Activated CD8-positive, alpha-beta T cell treated with anti-CD3 and anti-CD28 coated beads for 36 hours (primary cell): ENCODE results near the gene VEZT. TPM values are rescaled to one million over a fixed set of nuclear protein-coding genes. Genes with fewer than 3 reads are reported as not detected.

Experiments
- ATAC-seq: fragments of 200-7000 bp; cut with Tn5 transposase; one replicate; pipeline ENCODE4 v1.10.0; 2021; ENCODE audit warnings: mild to moderate bottlenecking, moderate library complexity
- CTCF ChIA-PET: fragments of 350-600 bp; sonication (Branson Sonifier 250); formaldehyde crosslinking; loops from one replicate; lab custom pipeline; 2021; ENCODE audit warnings: antibody characterized with exemption; lab: Charles Lee
- POLR2A ChIA-PET: fragments of 350-600 bp; sonication (Branson Sonifier 250); formaldehyde crosslinking; loops from one replicate; lab custom pipeline; 2021; ENCODE audit warnings: antibody characterized with exemption; lab: Charles Lee
- DNase-seq: peaks from one replicate; pipeline ENCODE4 v3.0.0-alpha.2; 2020
- H3K27ac Mint-ChIP-seq: one replicate; pipeline ENCODE4 v1.8.0; 2021; ENCODE audit warnings: mild to moderate bottlenecking, mixed read lengths
- H3K27me3 Mint-ChIP-seq: one replicate; pipeline ENCODE4 v1.8.0; 2021; ENCODE audit warnings: mixed read lengths
- H3K36me3 Mint-ChIP-seq: one replicate; pipeline ENCODE4 v1.8.0; 2021; ENCODE audit warnings: low read depth, mixed read lengths
- H3K4me1 Mint-ChIP-seq: one replicate; pipeline ENCODE4 v1.8.0; 2021; ENCODE audit warnings: low read depth, mixed read lengths
- H3K4me3 Mint-ChIP-seq: one replicate; pipeline ENCODE4 v1.8.0; 2021; ENCODE audit warnings: mild to moderate bottlenecking, moderate library complexity, mixed read lengths
- H3K9me3 Mint-ChIP-seq: one replicate; pipeline ENCODE4 v1.8.0; 2021; ENCODE audit warnings: mixed read lengths
- CTCF ChIP-seq: fragments of 200-600 bp; IDR thresholded peaks from one replicate; pipeline ENCODE4 v1.8.0; 2022; ENCODE audit warnings: antibody characterized with exemption, mild to moderate bottlenecking
- intact Hi-C: fragments of 100-400 bp; cut with micrococcal nuclease; formaldehyde crosslinking; loops from one replicate; pipeline ENCODE4 v1.10.0; 2022
- total RNA-seq, 2 experiments: library from RNA; stranded (reverse); gene quantifications; one replicate each; pipeline ENCODE4 v1.2.3, GENCODE V29; 2021

VEZT gene
- total RNA-seq, 2 experiments from 2014 or later = 46.9 to 51.7 TPM

GRCh38 chr12:95214466-95214865 is 3.1 kb upstream of the VEZT start:
- intact Hi-C loops = no loop called here
- H3K9me3 Mint-ChIP-seq = no peaks in the 10 kb centered on the region
- H3K36me3 Mint-ChIP-seq = peaks cover 3% of the 10 kb centered on the region
- ATAC-seq (no peak), DNase-seq (no peak)
- ChIA-PET POLR2A (no interaction called here), CTCF (no interaction called here)
- no peak overlapping the region for H3K27ac Mint-ChIP-seq
- H3K4me1 Mint-ChIP-seq = peaks cover 14% of the 10 kb centered on the region
- H3K4me3 Mint-ChIP-seq = no peak overlapping the region
- TF ChIP-seq CTCF = no peak
- H3K27me3 Mint-ChIP-seq = peaks cover 6% of the 10 kb centered on the region

- Mint-ChIP-seq H3K36me3 (peaks cover 7% of the 10 kb centered on the region), H3K9me3 (no peaks in the 10 kb centered on the region), H3K27me3 (peaks cover 6% of the 10 kb centered on the region), H3K27ac (no peak overlapping the region), H3K4me3 (peak overlapping the region; percentile 89), H3K4me1 (peaks cover 26% of the 10 kb centered on the region)
- ATAC-seq (no peak), DNase-seq (no peak)
- intact Hi-C loops = loop anchor here (5.0 kb wide), 1 partner anchor 256 kb away; the partner anchor contains the start of gene METAP2
- TF ChIP-seq CTCF = no peak
- CTCF ChIA-PET = interaction anchor here (3.0 kb wide), 1 partner anchor 99 kb away, joined by 10 read pairs; no protein-coding TSS in a partner anchor
- POLR2A ChIA-PET = no interaction called here
Observed at GRCh38 chr12:95215949-95216348, 1.7 kb upstream of the VEZT start.

GRCh38 chr12:95216711-95217376 is 763 bp upstream of the VEZT start:
- ChIA-PET CTCF (interaction anchor here (1.0 to 3.0 kb wide), 5 partner anchors 100 to 318 kb away, joined by 3 to 10 read pairs (median 4); partner anchors contain the start of gene NR2C1), POLR2A (interaction anchor here (1.7 kb wide), 1 partner anchor 257 kb away, joined by 10 read pairs; the partner anchor contains the start of gene METAP2)
- ATAC-seq = peak; percentile 4
- no peak for TF ChIP-seq CTCF
- Mint-ChIP-seq H3K27me3 (peaks cover 6% of the 10 kb centered on the region), H3K36me3 (peaks cover 10% of the 10 kb centered on the region), H3K4me1 (peaks cover 30% of the 10 kb centered on the region), H3K4me3 (peak overlapping the region; percentile 89), H3K27ac (peak overlapping the region; percentile 81), H3K9me3 (no peaks in the 10 kb centered on the region)
- intact Hi-C loops = loop anchor here (5.0 kb wide), 1 partner anchor 255 kb away; the partner anchor contains the start of gene METAP2
- DNase-seq = no peak

GRCh38 chr12:95218150-95219133 is 835 bp downstream of the VEZT start:
- peak overlapping the region; percentile 89 for H3K4me3 Mint-ChIP-seq
- H3K9me3 Mint-ChIP-seq = no peaks in the 10 kb centered on the region
- peaks cover 6% of the 10 kb centered on the region for H3K27me3 Mint-ChIP-seq
- intact Hi-C loops = loop anchor here (5.0 kb wide), 1 partner anchor 254 kb away; the partner anchor contains the start of gene METAP2
- peak; percentile 17 for ATAC-seq
- peaks cover 35% of the 10 kb centered on the region for H3K4me1 Mint-ChIP-seq
- H3K27ac Mint-ChIP-seq = peak overlapping the region; percentile 98
- ChIA-PET CTCF (interaction anchor here (0.6 to 3.0 kb wide), 5 partner anchors 25 to 146 kb away, joined by 3 to 10 read pairs (median 4); partner anchors contain the start of gene NR2C1), POLR2A (interaction anchor here (1.4 to 1.7 kb wide), 2 partner anchors 255 kb away, joined by 3 to 10 read pairs; partner anchors contain the start of gene METAP2)
- TF ChIP-seq CTCF = no peak
- H3K36me3 Mint-ChIP-seq = peaks cover 10% of the 10 kb centered on the region
- peak; percentile 78 for DNase-seq
